ENCODE data around the gene FMNL1.

- no peak for TF ChIP-seq CTCF (IDR thresholded peaks at IDR 0.05; ENCODE audit: borderline replicate concordance, extremely low read depth, low read length, poor library complexity, severe bottlenecking)
- TF ChIP-seq EZH2 (IDR thresholded peaks at IDR 0.05; ENCODE audit: borderline replicate concordance, low read depth, low read length, severe bottlenecking): no peak
These were observed 16.6 kb downstream of the FMNL1 start for GRCh38 chr17:45238155-45238774.
